HK-2 (cell line): ENCODE results near the gene USP6.
"Not testable (repeated sequence)": the region's sequence is repeated elsewhere in the genome, so short reads cannot be mapped to it uniquely, and the experiment has no call there.

Source experiments
- DNase-seq: peaks from one replicate; pipeline ENCODE4 v3.0.0-alpha.2; 2018; ENCODE audit not compliant: unreplicated experiment

The USP6 gene

DNA sequence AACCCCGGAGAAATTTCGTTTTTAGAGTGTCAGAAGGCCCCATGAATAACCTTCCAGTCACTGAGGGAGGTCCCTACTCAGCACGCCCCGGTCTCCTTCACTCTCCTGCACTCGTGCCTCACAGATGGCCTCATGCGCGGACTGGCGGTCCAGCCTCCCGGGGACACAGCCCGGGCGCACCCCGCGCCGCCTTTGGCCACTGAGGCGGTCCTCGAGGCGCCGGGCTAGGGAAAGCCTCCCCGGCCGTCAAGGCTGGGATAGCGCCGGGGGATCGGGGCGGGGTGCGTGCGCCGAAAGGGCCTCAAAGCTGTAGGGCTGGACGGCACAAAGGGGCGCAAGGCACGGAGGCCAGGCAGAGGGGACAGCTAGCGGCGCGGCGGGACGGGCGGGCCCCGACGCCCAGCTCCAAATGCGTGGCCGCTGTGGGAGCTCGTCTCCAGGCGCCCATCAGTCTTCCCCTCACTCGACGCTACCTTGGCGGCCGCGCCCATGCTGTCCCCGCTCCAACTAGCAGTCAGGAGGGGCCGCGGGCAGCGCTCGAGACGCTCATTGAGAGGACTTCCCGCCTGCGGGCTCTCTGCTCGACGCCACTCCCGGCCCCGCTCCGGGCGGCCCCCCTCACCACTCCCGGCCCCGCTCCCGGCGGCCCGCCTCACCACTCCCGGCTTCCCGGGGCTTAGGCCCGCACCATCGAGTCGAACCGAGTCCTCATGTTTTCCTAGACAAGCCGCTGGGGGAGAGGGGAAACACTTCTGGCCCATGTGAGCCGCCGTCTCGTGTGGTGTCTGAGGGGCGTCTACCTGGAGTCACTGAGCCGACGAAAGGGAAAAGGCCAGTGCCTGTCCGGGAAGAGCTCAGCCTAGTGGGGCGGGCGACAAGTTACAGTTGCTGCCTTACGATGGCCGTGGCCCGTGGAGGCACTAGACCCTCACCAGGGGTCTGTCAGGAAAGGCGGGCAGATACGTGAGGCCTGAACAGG is at the start of gene USP6:
USP6 (plus strand) TSS at position 360 of the 979 bp plus-strand sequence. CDS start 14,336 bp downstream, outside the sequence.
- DNase-seq, result no peak

DNA sequence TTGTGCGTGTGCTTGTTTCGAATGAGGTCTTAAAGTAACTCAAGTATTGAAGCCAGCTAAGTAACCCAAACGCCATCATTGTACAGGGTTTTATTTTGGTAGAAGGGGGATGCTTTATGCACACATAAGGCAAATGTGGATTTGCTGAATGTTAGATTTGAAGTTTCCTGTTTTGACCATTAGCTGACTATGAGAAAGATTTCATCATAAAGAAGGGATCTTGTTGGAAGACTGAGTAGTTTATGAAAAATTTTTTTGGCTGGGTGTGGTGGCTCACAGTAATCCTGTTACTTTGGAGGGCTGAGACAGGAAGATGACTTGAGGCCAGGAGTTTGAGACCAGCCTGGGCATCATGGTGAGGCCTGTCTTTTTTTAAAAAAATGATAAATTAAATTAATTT is 47.6 kb upstream of the USP6 start:
- no peak for DNase-seq

DNA sequence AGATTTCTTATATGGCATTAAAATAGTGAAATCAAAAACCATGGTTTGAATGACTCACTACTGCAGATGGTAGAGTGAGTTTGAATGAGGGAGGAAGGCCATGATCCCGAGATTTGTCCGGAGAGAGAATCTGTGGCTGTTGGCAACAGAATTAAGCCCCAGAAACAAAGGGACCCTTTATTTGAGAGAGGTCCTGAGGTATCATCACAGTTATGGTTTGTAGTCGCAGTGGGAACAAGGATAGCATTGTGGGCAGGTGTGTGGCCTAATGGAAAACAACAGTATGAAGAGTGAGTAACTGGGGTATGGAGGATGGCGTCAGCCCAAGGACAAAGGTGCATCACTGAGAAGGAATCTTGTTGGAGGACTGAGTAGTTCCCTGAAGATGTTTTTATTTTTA is 46.1 kb upstream of the USP6 start:
- no peak for DNase-seq

DNA sequence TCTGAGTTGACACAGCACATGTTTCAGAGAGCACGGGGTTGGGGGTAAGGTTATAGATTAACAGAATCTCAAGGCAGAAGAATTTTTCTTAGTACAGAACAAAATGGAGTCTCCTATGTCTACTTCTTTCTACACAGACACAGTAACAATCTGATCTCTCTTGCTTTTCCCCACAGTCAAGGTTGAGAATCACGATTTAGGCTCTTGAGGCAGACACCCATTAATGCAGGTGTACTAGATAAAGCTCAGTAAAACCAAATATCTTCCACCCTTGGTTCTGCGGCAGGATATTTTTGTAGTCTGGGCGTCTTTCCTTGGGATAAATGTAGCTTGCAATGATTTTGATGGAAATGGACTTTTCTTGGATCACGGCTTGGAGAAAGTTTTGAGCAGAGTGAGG is 40.4 kb upstream of the USP6 start:
- not testable (repeated sequence) for DNase-seq

GRCh38 chr17:5077275-5077674 is 38.6 kb upstream of the USP6 start:
- not testable (repeated sequence) for DNase-seq

DNA sequence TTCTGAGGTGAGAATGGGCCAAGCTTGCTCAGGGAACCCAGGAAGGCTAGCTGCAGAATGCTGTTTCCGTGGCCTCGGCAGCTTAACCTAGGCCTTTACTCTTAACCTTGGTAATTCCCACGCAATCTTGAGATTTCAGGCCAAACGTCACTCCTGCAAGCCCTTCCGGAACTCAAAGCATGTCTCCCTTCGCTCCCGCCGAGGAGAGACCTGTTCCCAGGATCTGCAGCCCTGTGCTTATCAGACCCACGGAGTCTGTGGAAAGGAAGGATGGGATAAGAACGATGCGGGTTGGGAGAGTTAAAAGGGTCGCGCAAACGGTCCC is 38.1 kb upstream of the USP6 start:
- no peak for DNase-seq

DNA sequence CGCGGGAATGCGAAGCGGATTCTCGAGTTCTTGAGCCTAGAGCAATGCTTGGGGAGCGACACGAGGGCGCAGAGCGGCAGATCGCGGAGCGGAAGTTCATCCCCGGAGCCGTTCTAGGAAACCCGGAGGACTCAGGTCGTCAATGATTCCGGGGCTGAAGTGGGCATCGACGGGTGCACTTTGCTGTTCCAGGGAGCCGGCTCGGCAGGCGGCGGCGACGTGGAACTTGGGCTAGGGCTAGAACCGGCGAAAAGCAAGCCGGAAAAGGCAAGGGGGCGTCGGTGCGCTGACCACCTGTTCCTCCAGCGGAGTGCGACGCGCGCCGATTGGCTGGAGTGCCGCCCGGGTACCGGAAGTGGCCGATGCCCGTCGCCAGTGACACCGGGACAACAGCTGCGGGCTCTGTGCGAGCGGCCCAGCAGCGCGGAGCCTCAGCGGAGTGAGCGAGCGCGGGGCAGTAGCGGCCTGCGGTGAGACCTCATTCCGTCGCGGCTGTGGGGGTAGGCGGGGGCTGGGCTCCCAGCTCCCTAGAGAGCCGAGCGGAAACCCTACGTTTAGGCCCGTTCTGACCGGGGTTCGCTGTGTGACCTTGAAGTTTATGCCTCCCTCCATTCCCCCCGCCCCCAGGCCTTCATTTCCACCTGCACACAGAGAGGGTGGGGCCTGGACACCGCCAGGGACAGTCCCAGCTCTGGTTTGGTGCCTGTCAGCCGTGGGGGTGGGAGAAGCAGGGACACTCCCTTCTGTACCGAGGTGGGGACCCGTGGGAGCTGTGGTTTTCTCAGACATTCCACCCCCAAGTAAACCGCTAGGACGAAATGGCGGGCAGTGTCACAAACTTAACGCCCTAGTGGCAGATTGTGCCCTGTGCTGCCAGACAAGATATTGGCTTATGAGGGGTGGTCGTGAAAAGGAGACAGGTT is 37.5 kb upstream of the USP6 start, which contains the start of gene ZFP3:
ZFP3 (plus strand) TSS at position 362 of the 923 bp plus-strand sequence. CDS start 13,038 bp downstream, outside the sequence.
- DNase-seq, result peak; percentile 85

DNA sequence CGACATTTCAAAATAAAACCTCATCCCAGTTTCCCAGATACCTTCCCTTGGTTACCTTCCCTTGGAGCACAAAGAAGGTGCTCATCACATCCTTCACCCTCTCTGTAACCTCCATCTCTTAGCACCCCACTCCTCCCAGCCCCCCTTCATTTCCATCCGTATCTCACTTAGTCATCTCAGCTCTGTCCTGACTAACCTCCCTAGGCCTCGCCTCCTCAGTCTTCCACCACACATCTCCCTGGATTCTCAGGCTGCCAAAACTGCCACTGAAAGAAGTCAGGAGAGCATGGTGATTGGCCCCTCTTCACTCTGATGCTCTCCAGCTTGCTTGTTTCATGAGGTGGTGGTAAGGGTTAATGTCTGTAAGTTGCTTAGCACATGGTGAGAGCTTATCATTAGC is 35.2 kb upstream of the USP6 start:
- no peak for DNase-seq

- DNase-seq, result no peak
These were observed 23.4 kb upstream of the USP6 start for GRCh38 chr17:5092218-5093010.

DNA sequence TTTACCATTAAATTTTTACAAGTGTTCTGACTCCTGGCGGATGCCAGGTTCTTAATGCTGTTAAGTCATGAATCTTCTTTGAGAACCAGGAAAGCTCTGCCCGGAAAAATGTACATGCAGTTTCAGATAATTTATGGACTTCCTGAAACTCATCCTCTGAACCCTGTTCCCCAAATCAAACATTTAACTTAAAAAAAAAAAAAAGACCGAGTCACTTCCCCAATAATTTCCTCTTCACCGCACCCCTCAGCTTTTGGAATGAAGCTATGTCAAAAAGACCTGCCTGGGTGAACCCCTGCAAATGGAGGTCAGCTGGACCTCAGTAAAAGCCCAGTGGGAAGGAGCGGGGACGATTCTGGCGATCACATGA is 19.1 kb upstream of the USP6 start:
- DNase-seq, result no peak

DNA sequence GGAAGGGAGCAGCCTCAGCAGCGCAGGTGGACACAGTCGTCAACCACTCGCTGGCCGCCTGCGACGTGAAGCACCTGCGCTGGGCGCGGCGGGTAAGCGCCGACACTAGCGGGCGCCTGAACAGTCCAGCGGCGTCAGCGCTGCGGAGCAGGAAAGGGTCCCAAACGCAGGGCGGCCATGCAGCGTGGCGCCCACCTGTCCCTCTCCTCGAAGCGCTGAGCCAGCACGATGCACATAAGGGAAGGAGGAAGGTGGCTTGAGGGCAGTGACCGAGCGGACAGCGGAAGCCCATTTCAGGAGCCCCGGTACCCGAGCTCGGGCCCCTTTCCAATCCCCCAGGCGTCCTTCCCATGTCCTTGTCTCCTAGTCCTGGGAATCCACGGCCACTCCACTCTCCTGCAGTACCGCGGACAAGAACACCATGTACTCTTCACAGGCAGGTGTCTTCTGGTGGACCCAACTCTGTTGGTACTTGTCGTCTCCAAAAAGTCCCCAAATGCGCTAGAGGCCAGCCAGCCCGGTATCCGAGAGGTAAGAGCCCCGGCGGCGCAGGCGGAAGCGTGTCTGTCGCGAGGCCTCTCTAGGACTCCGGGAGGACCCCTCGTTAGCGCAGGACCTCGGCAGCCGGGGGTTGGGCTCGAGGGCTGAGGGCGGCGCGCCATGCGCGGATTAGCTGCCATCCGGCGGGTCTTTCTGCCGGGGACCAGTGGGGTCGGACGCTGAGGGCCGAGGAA is 18.6 kb upstream of the USP6 start:
- no peak for DNase-seq

GRCh38 chr17:5099271-5099670 is 16.6 kb upstream of the USP6 start:
- no peak for DNase-seq

DNA sequence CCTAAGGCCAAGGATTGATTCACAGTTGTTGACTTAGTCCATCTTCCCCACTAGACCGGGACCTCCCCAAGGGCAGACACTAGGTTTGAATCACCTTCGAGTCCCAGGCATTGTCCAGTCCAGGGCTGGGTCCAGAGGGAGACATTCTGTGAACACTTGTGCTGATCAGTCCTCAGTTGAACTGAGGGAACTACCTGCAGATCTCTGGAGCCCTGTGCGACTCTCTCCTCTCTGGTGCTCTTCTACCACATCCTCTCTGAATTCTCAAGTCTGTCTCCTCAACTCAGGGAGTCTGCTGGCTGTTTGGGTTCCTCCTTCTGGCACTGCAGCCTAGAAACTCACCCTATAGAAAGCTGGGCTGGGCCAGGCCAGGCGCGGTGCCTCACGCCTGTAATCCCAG is 15.0 kb upstream of the USP6 start:
- DNase-seq, result no peak

GRCh38 chr17:5110816-5111215 is 5.0 kb upstream of the USP6 start:
- DNase-seq, result no peak

DNA sequence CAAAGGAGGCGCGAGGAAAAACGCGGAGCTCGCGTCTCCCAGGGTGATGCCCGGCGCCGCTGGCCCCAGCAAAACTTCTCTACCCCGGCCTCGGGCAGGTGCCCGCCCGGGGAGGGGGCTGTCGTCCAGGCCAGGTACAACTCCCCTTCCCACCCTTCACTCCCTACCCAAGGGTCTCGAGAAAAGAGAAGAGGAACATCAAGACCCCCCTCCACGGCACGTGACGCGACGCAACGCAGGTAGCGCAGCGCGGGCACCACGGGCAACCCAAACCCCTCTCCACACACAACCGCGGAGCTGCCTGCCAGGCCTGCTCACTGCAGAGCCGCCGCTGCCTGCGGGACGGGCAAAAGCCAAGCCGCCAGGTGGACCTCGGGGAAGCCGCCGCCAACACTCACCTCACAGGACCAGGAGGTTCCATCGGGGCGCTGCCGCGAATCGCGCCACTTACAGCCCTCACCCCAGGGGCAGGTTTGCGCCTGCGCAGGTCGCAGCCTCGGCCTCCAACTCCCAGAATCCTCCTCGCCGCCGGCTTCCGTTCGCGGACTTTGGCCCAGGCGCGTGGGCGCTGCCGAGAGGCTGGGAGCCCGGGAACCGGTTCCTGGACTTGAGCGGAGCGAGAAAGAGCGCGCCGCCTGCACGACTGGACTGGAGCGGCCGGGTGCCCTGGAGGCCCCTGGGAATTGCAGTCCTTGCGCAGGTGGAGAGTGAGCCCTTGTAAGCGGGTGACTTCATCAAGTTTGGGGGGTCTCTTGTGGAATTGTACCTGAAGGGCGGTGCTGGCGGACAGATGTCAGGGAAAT is 4.2 kb upstream of the USP6 start, which contains the start of gene ZNF232:
ZNF232 (minus strand) TSS at position 477 of the 803 bp plus-strand sequence; CDS start at position 421, 56 bp downstream.
- DNase-seq, result peak; percentile 97

DNA sequence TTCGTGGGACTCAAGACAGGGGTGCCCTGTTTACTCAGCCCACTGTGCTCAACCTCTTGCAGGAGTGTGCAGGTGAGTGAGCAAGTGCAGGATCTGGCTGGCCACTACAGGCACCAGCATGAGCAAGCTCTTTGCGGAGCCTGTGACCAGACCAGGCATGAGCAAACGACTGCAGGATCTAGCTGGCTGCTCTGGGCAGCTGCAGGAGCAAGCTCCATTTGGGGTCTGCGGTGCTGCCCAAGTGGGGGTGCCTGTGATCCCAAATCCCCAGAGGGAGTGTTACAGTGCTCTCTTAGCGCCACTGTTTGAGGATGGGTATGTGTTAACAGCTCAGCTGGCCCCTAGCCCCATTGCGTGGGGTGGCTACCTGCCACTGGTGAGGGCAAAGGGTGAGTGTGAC is 2.4 kb downstream of the USP6 start:
- DNase-seq, result no peak

DNA sequence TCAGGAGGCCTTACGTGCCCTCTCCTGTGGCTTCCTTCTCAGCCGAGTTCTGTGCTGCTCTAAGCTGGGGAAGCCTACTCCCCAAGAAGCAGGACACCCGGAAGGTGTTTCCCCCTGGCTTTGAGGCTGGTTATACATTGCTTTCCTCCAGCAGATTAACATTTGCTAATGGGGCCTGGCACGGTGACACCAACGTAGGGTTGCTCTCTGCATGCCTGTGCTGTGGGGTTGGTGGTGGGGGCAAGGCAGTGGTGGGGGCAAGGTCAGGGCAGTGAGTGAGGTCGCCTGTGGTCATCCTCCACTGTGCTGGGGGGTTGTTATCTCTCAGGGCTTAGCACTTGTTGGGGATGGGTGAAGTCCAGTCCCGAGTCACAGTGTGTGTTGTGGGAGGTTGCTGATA is 4.2 kb downstream of the USP6 start:
- no peak for DNase-seq

- DNase-seq, result not testable (repeated sequence)
These were observed 4.8 kb downstream of the USP6 start for GRCh38 chr17:5120436-5121185.

DNA sequence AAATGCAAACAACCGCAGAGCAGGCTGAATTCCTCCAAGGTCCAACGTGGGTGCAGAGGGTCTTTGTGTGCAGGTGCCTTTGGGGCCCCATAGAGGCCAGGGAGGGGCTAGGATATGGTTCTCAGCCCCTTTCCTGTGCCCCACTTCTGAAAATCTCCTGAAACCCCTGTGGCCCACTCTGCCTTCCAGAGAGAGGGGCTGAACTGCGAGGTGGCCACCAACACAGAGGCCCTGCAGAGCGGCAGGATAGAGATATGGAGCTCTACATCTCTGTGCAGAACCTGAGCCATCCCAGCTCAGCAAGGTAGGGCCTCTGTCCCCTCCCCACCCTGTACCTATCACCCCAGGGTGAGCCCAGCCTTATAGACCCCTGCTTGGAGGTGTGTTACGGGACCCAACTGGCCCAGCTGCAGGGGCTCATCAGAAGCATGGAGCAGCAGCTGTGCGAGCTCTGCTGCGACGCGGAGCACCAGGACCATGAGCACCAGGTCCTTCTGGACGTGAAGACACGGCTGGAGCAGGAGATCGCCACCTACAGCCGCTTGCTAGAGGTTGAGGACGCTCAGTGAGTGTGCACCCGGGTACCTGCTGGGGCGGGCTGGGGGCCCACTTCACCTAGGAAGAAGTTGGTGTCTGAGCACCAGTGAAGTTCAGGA is 5.5 kb downstream of the USP6 start:
- no peak for DNase-seq
